Activated CD4-positive, alpha-beta T cell treated with anti-CD3 and anti-CD28 coated beads, Interleukin-2, amount 10 ng/mL, durations not matched to agents 24 days and 14 days (primary cell): ENCODE data around the gene RPIA. TPM values are rescaled to one million over a fixed set of nuclear protein-coding genes. Genes with fewer than 3 reads are reported as not detected.

Experiments
- DNase-seq: peaks from one replicate; pipeline ENCODE4 v3.0.0; 2022
- H3K27ac Mint-ChIP-seq: one replicate; pipeline ENCODE4 v1.8.0; 2022; ENCODE audit warnings: mild to moderate bottlenecking, mixed read lengths
- H3K27me3 Mint-ChIP-seq: one replicate; pipeline ENCODE4 v1.8.0; 2022; ENCODE audit warnings: mixed read lengths
- H3K36me3 Mint-ChIP-seq: one replicate; pipeline ENCODE4 v1.8.0; 2022; ENCODE audit warnings: low read depth, mild to moderate bottlenecking, mixed read lengths
- H3K4me1 Mint-ChIP-seq: one replicate; pipeline ENCODE4 v1.8.0; 2021; ENCODE audit warnings: mixed read lengths
- H3K4me3 Mint-ChIP-seq: one replicate; pipeline ENCODE4 v1.8.0; 2022; ENCODE audit warnings: mild to moderate bottlenecking, moderate library complexity, mixed read lengths
- H3K9me3 Mint-ChIP-seq: one replicate; pipeline ENCODE4 v1.8.0; 2021; ENCODE audit warnings: mixed read lengths
- intact Hi-C: fragments of 100-400 bp; cut with micrococcal nuclease; formaldehyde crosslinking; loops from one replicate; pipeline ENCODE4 v1.15.1; 2023
- total RNA-seq: library from RNA; stranded (reverse); gene quantifications from 2 replicates; pipeline ENCODE4 v1.2.3, GENCODE V29; 2022

Gene RPIA
- total RNA-seq, 1 donor from 2014 or later: 80.6 TPM

DNA sequence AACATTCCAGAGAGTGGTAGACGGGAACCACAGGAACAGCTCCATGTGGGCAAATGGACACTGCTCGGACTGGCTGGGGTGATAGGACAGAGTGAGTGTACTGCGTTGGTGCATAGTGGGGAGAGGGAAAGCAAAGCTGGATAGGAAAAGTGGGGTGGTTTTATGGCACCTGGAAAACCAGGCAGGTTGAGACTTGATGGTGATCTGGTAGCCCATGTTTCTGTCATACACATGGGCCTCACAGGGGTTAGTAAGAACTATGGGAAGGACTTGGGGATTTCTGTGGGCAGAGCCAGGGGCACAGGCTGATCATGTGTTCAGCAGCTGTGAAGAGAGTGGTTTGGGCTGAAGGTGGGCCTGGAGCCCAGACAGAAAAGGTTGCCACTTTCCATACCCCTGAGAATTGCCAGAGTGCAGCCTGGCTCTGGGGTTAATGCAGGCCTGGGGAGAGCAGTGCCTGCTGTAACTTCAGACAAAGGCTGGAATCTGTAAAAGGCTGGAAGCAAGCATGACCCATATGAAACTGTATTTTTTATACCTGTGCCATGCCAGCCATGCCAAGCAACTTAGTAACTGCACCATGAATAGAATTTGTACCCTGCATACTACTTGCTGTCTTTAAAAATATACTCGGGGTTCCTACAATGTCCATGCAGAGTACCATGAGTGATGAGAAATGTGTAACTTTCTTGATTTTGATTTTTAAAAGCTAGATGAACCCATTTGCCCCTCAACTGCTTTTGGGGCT lies 41.9 kb downstream of the RPIA start:
- Mint-ChIP-seq H3K27me3 (no peaks in the 10 kb centered on the region), H3K36me3 (peaks cover 21% of the 10 kb centered on the region), H3K9me3 (no peaks in the 10 kb centered on the region), H3K4me1 (peaks cover 14% of the 10 kb centered on the region), H3K27ac (peak overlapping the region; percentile 14), H3K4me3 (no peak overlapping the region)
- DNase-seq: no peak
- intact Hi-C loops: no loop called here

DNA sequence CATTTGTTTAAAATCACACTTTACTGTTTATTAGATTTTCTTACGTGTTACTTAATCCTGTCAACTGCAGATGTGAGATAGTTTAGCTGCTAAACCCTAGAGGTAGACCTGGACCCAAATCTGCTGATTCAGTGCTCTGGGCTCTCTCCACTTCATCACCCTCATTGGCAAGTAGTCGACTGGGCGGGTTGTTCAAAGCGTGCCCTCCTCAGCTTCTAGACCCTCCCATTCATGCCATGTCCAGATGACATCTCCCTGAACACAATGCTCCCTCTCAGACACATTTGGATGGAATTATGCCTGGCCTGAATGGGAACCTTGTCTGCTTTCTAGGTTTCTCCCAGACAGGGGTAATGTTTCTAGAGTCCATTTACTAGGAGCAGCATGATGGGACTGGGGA lies 43.7 kb downstream of the RPIA start:
- Mint-ChIP-seq H3K4me3 (no peak overlapping the region), H3K4me1 (peaks cover 10% of the 10 kb centered on the region), H3K9me3 (no peaks in the 10 kb centered on the region), H3K36me3 (peaks cover 27% of the 10 kb centered on the region), H3K27ac (no peak overlapping the region), H3K27me3 (no peaks in the 10 kb centered on the region)
- intact Hi-C loops: no loop called here
- DNase-seq: no peak

DNA sequence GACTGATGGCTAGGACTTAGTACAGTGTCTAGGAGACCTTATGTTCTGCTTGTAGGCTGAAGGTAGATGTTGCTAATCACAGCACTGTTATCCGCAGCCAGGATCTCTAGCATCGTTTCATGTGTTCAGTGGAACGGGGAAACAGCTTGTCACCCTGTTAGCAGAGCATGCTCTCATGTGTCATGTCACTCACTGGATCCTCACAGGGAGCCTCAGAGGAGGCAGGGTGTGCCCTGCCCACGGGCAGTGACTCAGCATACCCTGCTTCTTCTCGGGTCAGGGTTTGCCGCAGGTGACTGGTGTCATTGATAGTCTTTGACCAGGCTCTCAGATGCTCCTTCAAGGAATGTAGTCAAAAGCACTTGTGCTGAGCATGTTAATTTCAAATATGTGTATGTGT lies 44.4 kb downstream of the RPIA start:
- intact Hi-C loops: no loop called here
- H3K27me3 Mint-ChIP-seq: no peaks in the 10 kb centered on the region
- H3K27ac Mint-ChIP-seq: no peak overlapping the region
- no peaks in the 10 kb centered on the region for H3K9me3 Mint-ChIP-seq
- H3K4me3 Mint-ChIP-seq: no peak overlapping the region
- H3K4me1 Mint-ChIP-seq: peaks cover 10% of the 10 kb centered on the region
- H3K36me3 Mint-ChIP-seq: peaks cover 30% of the 10 kb centered on the region
- DNase-seq: no peak

DNA sequence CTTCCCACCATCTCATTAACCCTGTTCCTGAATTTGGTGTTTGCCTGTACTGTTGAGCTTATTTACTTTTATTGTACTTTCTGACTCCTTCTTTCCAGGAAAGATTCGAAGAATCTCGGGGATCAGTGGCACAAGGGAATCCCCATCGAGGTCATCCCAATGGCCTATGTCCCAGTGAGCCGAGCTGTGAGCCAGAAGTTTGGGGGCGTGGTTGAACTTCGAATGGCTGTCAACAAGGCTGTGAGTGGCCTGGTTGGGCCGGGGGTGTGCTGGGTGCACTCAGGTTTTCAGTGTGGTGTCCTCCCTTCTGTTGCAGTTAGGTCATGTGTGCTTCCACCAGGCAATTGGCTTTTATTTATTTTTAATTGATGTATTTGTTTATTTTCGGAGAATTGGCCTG lies 45.0 kb downstream of the RPIA start:
- intact Hi-C loops: no loop called here
- H3K27me3 Mint-ChIP-seq: no peaks in the 10 kb centered on the region
- H3K36me3 Mint-ChIP-seq: peaks cover 35% of the 10 kb centered on the region
- no peak overlapping the region for H3K27ac Mint-ChIP-seq
- peaks cover 10% of the 10 kb centered on the region for H3K4me1 Mint-ChIP-seq
- no peaks in the 10 kb centered on the region for H3K9me3 Mint-ChIP-seq
- H3K4me3 Mint-ChIP-seq: no peak overlapping the region
- DNase-seq: no peak

DNA sequence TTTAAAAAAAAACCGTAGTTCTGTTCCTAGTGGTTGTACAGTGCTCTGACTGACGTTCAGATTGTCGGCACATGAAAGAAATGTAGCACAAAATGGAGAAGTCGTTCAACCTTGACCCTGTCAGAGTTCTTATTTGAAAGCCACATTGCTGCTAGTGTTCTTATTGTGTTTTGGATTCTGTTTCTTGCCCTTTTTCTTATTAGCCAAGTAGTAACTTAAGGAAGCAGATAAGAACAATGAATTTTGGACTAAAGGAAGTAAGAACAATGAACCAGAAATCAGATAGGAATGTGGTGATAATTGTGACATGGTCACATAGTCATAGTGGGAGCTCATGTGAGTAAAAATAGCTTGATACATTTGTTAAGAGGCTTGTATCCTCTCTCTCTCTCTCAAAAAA lies 45.9 kb downstream of the RPIA start:
- peaks cover 11% of the 10 kb centered on the region for H3K4me1 Mint-ChIP-seq
- H3K9me3 Mint-ChIP-seq: no peaks in the 10 kb centered on the region
- DNase-seq: no peak
- intact Hi-C loops: no loop called here
- no peak overlapping the region for H3K4me3 Mint-ChIP-seq
- H3K36me3 Mint-ChIP-seq: peaks cover 45% of the 10 kb centered on the region
- no peaks in the 10 kb centered on the region for H3K27me3 Mint-ChIP-seq
- no peak overlapping the region for H3K27ac Mint-ChIP-seq

DNA sequence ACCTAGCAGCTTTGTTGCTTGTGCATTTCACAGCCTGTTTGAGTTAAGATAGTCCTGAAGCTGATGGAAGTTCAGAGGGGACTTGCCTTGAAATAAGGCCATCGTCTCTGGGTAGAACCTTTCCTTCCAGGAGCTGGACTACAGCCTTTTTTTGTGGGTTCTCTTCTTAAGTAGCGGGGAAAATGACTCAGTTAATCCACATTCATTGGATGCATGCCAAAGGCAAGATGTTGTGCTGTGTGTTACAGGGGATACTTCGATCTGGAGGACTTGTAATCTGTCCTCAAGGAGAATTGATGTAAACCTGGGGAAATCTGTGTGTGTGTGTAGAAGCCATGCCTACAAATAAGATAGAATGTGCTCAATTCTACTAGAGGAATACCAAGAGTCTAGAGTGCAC lies 46.8 kb downstream of the RPIA start:
- H3K4me1 Mint-ChIP-seq: peaks cover 7% of the 10 kb centered on the region
- intact Hi-C loops: no loop called here
- H3K36me3 Mint-ChIP-seq: peaks cover 51% of the 10 kb centered on the region
- H3K4me3 Mint-ChIP-seq: no peak overlapping the region
- peaks cover under 1% of the 10 kb centered on the region for H3K9me3 Mint-ChIP-seq
- H3K27ac Mint-ChIP-seq: no peak overlapping the region
- no peak for DNase-seq
- H3K27me3 Mint-ChIP-seq: no peaks in the 10 kb centered on the region

GRCh38 chr2:88739985-88740600 lies 48.6 kb downstream of the RPIA start:
- peaks cover 65% of the 10 kb centered on the region for H3K36me3 Mint-ChIP-seq
- peak; percentile 92 for DNase-seq
- no peak overlapping the region for H3K4me3 Mint-ChIP-seq
- H3K4me1 Mint-ChIP-seq: peaks cover 12% of the 10 kb centered on the region
- H3K27ac Mint-ChIP-seq: no peak overlapping the region
- H3K27me3 Mint-ChIP-seq: no peaks in the 10 kb centered on the region
- peaks cover 5% of the 10 kb centered on the region for H3K9me3 Mint-ChIP-seq
- intact Hi-C loops: loop anchor here (5.0 kb wide), 1 partner anchor 142 kb away; no protein-coding TSS in a partner anchor

GRCh38 chr2:88746929-88747490 lies 55.5 kb downstream of the RPIA start:
- Mint-ChIP-seq H3K4me1 (peaks cover 16% of the 10 kb centered on the region), H3K9me3 (peaks cover 16% of the 10 kb centered on the region)

DNA sequence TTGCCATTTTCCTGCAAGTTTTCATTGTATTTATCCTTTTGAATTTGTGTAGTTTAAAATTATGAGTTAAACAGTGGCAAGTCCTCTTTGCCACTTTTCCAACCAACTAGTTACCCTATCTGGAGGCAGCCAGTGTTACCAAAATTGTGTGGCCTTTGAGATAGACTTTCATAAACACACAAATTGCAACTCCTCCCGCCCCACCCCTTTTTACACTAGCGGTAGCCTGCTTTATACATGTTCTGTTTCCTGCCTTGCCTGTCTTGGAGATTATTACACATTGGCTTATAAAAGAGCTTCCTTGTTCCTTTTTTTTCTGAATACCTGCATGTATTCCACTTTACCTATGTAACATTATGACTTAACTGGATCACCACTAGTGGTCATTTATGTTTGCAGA lies 56.5 kb downstream of the RPIA start:
- H3K4me1 Mint-ChIP-seq: peaks cover 19% of the 10 kb centered on the region
- no peak overlapping the region for H3K4me3 Mint-ChIP-seq
- H3K36me3 Mint-ChIP-seq: peaks cover 87% of the 10 kb centered on the region
- peak; percentile 53 for DNase-seq
- peaks cover 16% of the 10 kb centered on the region for H3K9me3 Mint-ChIP-seq
- intact Hi-C loops: no loop called here
- no peak overlapping the region for H3K27ac Mint-ChIP-seq
- no peaks in the 10 kb centered on the region for H3K27me3 Mint-ChIP-seq

More at GRCh38 chr2:88746929-88747490, 55.5 kb downstream of the RPIA start:
- Mint-ChIP-seq H3K27ac (peak overlapping the region; percentile 49), H3K27me3 (no peaks in the 10 kb centered on the region), H3K36me3 (peaks cover 88% of the 10 kb centered on the region), H3K4me3 (no peak overlapping the region)
- DNase-seq: peak; percentile 40
- intact Hi-C loops: no loop called here

GRCh38 chr2:88751768-88752167 lies 60.3 kb downstream of the RPIA start:
- Mint-ChIP-seq H3K36me3 (peaks cover 77% of the 10 kb centered on the region), H3K27me3 (no peaks in the 10 kb centered on the region), H3K4me1 (peaks cover 30% of the 10 kb centered on the region), H3K9me3 (peaks cover 3% of the 10 kb centered on the region), H3K4me3 (no peak overlapping the region), H3K27ac (no peak overlapping the region)
- intact Hi-C loops: no loop called here
- peak; percentile 38 for DNase-seq

- DNase-seq: peak; percentile 82
- Mint-ChIP-seq H3K36me3 (peaks cover 78% of the 10 kb centered on the region), H3K4me3 (peak overlapping the region; percentile 16), H3K4me1 (peaks cover 23% of the 10 kb centered on the region), H3K27me3 (no peaks in the 10 kb centered on the region), H3K27ac (peak overlapping the region; percentile 87), H3K9me3 (peaks cover 18% of the 10 kb centered on the region)
- intact Hi-C loops: no loop called here
These were observed 62.5 kb downstream of the RPIA start for GRCh38 chr2:88753833-88754584.

DNA sequence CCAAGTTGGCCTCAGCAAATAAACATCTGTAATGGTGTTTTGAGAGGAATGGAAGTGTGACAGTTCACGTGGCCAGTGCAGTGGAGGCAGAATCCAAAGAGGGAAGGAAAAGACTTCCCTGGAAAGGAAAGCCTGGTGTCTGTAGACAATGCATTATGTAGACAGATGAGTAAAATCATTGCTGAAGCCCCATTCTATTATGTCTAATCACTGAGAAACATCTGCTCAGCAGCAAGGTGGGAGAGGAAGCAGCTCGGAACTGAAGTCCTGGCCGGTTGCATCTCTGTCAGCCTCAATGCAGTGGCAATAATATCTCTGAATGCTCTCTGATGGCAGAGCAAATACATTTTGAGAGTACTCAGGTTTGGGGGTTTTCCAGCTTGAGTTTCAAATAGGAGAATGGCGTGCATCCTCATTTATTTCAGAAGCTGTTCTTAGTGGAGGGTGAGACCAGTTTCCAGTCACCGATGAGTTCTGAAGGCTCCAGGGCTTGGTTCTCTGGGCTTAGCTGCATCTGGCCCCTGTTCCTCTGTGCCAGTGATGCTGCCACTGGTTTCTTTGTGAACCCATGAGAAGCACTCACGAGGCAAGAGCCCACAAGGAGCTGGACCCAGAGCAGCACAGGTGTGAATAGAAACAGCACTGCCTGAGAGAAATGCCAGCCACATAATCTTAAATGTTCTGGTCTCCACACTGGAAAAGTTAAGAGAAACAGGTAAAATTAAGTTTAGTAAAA lies 63.3 kb downstream of the RPIA start:
- Mint-ChIP-seq H3K9me3 (peaks cover 19% of the 10 kb centered on the region), H3K27ac (peak overlapping the region; percentile 87), H3K27me3 (no peaks in the 10 kb centered on the region), H3K4me3 (peak overlapping the region; percentile 16), H3K36me3 (peaks cover 72% of the 10 kb centered on the region), H3K4me1 (peaks cover 23% of the 10 kb centered on the region)
- intact Hi-C loops: no loop called here
- DNase-seq: no peak

DNA sequence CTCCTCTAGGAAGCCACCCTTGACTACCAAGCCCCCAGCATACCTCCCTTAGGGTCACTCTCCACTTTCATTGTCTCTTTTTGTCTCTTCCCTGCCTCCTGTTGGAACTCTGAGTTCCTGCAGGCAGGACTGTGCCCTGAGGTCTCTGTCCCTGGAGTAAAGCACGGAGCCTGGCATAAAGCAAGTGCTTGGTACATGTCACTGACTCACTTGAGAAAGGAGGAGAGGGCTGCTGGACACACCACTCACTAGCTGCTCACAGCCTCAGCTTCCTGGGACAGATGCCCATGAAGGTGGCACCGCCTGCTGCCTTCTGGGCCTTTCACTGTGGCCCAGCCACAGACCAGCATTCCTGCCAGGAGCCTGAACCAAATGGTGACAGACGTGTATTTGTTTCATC lies 64.4 kb downstream of the RPIA start:
- Mint-ChIP-seq H3K4me1 (peaks cover 23% of the 10 kb centered on the region), H3K27me3 (no peaks in the 10 kb centered on the region), H3K36me3 (peaks cover 64% of the 10 kb centered on the region), H3K27ac (peak overlapping the region; percentile 57), H3K9me3 (peaks cover 19% of the 10 kb centered on the region), H3K4me3 (no peak overlapping the region)
- intact Hi-C loops: no loop called here
- DNase-seq: no peak
